ENCODE results near the gene TLR2.

GRCh38 chr4:153646978-153647377 is 37.1 kb upstream of the TLR2 start:
- TF ChIP-seq, protein P1, sequence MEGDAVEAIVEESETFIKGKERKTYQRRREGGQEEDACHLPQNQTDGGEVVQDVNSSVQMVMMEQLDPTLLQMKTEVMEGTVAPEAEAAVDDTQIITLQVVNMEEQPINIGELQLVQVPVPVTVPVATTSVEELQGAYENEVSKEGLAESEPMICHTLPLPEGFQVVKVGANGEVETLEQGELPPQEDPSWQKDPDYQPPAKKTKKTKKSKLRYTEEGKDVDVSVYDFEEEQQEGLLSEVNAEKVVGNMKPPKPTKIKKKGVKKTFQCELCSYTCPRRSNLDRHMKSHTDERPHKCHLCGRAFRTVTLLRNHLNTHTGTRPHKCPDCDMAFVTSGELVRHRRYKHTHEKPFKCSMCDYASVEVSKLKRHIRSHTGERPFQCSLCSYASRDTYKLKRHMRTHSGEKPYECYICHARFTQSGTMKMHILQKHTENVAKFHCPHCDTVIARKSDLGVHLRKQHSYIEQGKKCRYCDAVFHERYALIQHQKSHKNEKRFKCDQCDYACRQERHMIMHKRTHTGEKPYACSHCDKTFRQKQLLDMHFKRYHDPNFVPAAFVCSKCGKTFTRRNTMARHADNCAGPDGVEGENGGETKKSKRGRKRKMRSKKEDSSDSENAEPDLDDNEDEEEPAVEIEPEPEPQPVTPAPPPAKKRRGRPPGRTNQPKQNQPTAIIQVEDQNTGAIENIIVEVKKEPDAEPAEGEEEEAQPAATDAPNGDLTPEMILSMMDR (IDR thresholded peaks at IDR 0.05) = no peak
- no peak for TF ChIP-seq POLR2AphosphoS5 (IDR thresholded peaks at IDR 0.05)
